ENCODE measurements around the gene CAV2. TPM values are rescaled to one million over a fixed set of nuclear protein-coding genes. Genes with fewer than 3 reads are reported as not detected.

Gene CAV2
- total and polyA plus RNA-seq, 2 of the 13 experiments (the other 11 are each of a cell fraction or from before 2014, with no cell fraction given) = 0.09 to 0.18 TPM

DNA sequence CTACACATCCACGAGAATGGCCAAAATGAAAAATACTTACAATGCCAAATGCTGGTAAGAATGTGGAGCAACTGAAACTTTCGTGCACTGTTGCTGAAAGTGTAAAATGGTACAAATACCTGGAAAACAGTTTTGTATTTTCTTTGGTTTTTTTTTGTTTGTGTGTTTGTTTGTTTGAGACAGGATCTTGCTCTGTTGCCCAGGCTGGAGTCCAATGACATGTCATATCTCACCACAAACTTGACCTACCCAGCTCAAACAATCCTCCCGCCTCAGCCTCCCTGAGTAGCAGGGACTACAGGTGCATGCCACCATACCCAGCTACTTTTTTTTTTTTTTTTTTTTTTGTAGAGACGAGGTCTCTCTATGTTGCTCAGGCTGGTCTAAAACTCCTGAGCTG lies 35.6 kb upstream of the CAV2 start (continued):
- TF ChIP-seq, protein P1, sequence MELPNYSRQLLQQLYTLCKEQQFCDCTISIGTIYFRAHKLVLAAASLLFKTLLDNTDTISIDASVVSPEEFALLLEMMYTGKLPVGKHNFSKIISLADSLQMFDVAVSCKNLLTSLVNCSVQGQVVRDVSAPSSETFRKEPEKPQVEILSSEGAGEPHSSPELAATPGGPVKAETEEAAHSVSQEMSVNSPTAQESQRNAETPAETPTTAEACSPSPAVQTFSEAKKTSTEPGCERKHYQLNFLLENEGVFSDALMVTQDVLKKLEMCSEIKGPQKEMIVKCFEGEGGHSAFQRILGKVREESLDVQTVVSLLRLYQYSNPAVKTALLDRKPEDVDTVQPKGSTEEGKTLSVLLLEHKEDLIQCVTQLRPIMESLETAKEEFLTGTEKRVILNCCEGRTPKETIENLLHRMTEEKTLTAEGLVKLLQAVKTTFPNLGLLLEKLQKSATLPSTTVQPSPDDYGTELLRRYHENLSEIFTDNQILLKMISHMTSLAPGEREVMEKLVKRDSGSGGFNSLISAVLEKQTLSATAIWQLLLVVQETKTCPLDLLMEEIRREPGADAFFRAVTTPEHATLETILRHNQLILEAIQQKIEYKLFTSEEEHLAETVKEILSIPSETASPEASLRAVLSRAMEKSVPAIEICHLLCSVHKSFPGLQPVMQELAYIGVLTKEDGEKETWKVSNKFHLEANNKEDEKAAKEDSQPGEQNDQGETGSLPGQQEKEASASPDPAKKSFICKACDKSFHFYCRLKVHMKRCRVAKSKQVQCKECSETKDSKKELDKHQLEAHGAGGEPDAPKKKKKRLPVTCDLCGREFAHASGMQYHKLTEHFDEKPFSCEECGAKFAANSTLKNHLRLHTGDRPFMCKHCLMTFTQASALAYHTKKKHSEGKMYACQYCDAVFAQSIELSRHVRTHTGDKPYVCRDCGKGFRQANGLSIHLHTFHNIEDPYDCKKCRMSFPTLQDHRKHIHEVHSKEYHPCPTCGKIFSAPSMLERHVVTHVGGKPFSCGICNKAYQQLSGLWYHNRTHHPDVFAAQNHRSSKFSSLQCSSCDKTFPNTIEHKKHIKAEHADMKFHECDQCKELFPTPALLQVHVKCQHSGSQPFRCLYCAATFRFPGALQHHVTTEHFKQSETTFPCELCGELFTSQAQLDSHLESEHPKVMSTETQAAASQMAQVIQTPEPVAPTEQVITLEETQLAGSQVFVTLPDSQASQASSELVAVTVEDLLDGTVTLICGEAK (IDR thresholded peaks at IDR 0.05) = no peak
- TF ChIP-seq, protein P1 (CRISPR knock-in tag; IDR thresholded peaks at IDR 0.05) = no peak
- TF ChIP-seq KMT2A (CRISPR knock-in tag; IDR thresholded peaks at IDR 0.05) = no peak
- no peak for TF ChIP-seq ZSCAN12 (CRISPR knock-in tag; IDR thresholded peaks at IDR 0.05)
- no peak for TF ChIP-seq ZMAT3 (CRISPR knock-in tag; conservative IDR thresholded peaks at IDR 0.05)
- no peak for TF ChIP-seq ZNF841 (CRISPR knock-in tag; IDR thresholded peaks at IDR 0.05; ENCODE audit: borderline replicate concordance)
- no peak for TF ChIP-seq ZNF749 (CRISPR knock-in tag; IDR thresholded peaks at IDR 0.05; ENCODE audit: borderline replicate concordance)

Data from HepG2 (cell line).